Measurements from ENCODE around the gene RBP5.

RBP5 gene

GRCh38 chr12:7099290-7099996 is 29.2 kb downstream of the RBP5 start:
- no peak for DNase-seq

GRCh38 chr12:7096979-7097378 is 31.7 kb downstream of the RBP5 start:
- DNase-seq: peak; percentile 11

DNA sequence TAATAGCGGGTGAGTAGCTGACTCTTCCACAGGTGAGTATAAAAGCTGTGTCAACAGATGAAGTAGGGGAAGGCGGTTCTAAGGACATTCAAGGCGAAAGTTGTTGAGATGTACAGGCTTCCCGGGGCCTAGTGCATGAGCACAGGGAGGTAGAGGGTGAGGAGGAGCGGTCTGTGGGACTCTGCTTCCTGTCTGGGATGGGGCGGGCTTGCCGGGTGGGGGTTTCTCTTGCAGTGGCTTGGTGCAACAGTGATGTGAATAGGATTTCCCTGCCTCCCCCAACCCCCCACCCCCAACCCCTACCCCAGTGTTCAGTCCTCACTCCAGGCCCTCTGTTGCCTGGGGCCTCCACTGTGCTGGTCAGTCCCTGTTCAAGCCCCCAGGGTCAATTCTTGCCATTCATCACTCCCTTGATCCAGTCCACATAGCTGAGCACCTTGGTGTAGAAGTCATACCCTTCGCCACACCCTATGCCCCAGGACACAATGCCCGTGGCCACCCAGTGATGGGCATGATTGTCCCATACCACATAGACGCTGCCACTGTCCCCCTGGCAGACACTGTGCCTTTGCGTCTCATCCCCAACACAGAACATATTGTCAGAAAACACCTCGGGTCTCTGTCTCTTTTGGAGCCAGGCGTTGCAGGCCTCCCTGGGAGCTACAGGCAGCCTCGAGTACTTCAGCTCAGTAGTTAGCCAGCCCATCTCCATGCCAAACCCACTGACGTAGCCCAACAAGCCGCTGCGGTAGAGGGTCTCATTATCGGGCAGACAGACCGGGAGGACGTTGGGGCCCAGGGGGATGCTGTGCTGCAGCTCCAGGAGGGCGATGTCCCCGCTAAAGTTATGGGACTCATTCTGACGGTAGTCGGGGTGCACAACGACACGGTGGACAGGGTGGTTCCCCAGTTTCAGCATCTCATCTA is 32.4 kb downstream of the RBP5 start:
- DNase-seq: no peak

DNA sequence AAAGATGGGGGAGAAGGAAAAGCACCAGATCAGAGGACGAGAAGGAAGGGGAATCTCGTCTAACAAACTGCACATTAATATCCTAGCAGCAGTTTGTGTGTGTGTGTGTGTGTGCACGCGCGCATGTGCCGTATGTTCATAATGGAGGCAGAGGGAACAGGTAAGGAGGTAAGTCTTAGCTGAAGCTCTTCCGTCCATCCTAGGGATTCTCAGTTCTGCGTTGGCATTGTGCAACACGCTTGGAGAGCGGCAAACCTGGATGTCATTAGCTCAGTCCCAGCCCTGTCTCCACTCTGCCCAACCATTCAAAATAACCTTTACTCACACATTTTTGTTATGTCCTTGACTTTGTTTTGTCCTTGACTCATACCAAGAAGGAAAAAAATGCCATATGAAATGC is 34.8 kb downstream of the RBP5 start:
- DNase-seq: no peak

DNA sequence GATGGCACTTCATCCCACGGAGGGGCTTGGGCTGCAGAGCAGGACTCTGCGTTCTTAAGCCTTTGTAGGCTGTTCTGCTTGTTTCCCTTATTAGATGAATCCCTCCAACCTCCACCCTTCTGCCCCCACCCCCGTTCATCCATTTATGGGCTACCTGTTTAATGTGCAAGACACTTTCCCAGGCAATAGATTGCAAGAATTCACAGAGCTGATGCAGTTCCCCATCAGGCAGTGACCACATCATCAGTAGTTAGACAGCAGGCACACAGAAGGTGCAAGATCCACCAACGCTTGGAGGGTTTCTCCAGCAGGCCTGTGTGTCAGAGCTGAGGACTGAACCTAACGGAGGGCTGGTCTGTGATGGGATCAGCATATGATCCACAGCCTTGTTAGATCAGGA is 35.2 kb downstream of the RBP5 start:
- no peak for DNase-seq

- DNase-seq: no peak
These were observed 35.7 kb downstream of the RBP5 start for GRCh38 chr12:7092986-7093460.

- peak; percentile 21 for DNase-seq
These were observed 36.3 kb downstream of the RBP5 start, which contains the start of gene C1R for GRCh38 chr12:7092229-7092985. Gene C1R, minus strand, starts transcription at chr12:7092445. Its CDS starts 57 bp downstream, at chr12:7092388.

DNA sequence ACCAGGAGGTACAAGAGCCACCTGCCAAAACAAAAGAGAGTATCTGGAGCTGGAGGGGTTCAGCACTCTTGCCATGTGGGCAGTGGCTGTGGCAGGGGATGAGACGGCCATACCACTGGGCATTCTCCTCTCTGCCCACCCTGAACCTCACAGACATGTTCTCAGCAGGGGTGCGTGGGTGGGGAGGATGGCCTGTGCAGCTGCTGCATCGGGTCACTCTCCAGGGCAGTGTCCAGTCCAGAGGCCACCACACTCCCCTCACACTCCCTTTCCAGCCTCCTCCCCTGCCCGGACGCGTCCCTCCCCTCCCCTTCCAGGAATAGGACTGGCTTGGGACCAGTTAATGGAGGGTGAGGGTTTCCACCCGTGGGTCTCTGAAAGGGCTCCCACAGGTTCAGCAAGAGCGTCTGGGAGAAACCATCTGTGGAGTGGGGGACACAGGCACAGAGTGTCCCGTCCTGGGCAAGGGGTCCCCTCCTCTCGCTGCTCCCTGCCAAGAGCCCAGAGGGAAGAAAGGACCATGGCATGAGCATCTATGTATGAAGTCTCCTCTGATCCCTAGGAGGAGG is 36.9 kb downstream of the RBP5 start:
- DNase-seq: no peak

- no peak for DNase-seq
These were observed 37.5 kb downstream of the RBP5 start for GRCh38 chr12:7091171-7091570.

- DNase-seq: no peak
These were observed 38.3 kb downstream of the RBP5 start for GRCh38 chr12:7090222-7090998.

DNA sequence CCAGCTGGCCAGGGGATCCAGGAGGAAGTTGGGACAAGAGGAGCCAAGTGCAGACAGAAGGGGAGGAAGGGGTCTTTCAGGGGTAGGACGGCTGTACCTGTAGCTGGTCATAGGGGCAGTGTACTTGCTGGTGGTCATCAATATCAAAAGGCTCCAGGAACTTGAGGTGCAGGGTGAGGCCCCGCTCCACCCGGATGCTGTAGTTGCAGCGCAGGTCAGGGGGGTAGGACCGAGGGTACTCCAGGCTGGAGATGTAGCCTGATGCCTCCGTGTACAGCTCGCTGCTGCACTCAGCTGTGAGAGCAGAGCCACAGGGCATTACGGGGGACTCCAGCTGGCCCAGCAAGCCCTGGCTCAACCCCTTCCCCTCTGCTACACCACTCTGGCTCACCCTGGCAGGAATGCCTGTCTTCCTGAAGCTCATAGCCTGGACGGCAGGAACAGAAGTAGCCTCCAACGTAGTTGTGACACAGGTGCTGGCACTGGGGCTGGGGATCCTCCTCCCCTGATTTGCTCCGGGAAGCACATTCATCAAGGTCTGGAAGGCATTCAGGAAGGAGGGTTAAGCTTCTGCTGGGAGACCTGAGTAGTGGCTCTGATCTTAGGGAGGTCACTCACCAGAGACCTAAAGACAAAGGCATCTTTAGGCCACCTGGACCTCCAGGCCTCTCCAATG is 39.4 kb downstream of the RBP5 start:
- DNase-seq: no peak

DNA sequence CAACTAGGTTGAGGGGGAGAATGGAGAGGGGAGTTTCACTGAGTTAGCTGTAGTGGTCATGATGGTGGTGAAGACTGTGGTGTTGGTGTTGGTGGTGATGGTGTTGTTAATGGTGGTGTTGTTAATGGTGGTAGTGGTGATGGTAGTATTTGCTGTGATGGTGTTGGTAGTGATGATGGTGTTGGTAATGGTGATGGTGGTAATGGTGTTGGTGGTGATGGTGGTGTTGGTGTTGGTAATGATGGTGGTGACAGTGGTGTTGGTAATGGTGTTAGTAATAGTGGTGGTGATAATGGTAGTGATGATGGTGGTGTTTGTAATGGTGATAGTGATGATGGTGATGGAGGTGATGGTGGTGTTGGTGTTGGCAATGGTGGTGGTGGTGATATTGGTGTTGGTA is 45.6 kb downstream of the RBP5 start:
- no peak for DNase-seq

- no peak for DNase-seq
These were observed 47.7 kb downstream of the RBP5 start for GRCh38 chr12:7081037-7081436.

- DNase-seq: no peak
These were observed 48.9 kb downstream of the RBP5 start for GRCh38 chr12:7079826-7080125.

DNA sequence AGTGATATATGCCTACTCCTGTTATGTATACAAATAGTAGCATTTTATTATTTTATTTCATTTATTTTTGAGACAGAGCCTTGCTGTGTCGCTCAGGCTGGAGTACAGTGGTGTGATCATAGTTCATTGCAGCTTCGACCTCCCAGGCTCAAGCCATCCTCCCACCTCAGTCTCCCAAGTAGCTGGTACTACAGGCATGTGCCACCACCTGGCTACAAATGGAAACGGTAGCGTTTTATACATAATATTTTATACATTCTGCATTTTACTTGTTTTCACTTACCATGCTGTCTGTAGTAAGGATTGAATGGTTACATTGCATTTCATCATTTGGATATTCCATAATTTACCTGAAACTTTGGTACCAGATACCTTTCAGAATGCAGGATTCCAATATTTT is 50.5 kb downstream of the RBP5 start:
- no peak for DNase-seq

- no peak for DNase-seq
These were observed 52.2 kb downstream of the RBP5 start for GRCh38 chr12:7076493-7076892.

- DNase-seq: no peak
These were observed 52.8 kb downstream of the RBP5 start for GRCh38 chr12:7075939-7076338.

GRCh38 chr12:7075518-7075917 is 53.2 kb downstream of the RBP5 start:
- DNase-seq: no peak

DNA sequence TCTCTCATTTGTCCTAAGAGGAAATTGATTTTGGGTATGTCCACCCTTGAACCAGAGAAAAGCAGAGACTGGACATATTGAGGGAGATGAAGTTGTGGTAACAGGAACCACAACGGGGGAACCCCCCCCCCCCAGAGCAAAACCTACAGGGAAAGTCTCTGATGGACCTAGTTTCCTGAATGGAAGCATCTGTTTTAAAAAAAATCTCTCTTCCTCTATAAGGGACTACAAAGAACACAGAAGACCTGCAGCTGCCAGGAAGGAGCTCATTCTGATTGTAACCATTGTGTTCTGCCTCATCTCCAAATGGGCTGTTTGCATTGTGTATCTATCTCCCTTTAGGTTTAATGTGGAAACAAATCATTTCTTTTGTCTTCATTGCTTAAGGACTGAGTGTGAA is 54.7 kb downstream of the RBP5 start:
- DNase-seq: no peak

Data from NCI-H2029 treated with DMSO at 0.1 percent for 48 hours (cell line).